KMS-11 (cell line): Measurements from ENCODE around the gene BCAT1.

Experiments used
- H2AFZ ChIP-seq: fragments of 200-600 bp; sonication (generic); 2 replicates; pipeline ENCODE4 v1.6.1; 2016; ENCODE audit warnings: antibody characterized with exemption, mixed run types, low read depth
- H3K27ac ChIP-seq: fragments of 200-600 bp; sonication (generic); 2 replicates; pipeline ENCODE4 v1.6.1; 2016; ENCODE audit warnings: mild to moderate bottlenecking, mixed run types
- H3K27me3 ChIP-seq: fragments of 200-600 bp; sonication (generic); 2 replicates; pipeline ENCODE4 v1.6.1; 2017; ENCODE audit warnings: mild to moderate bottlenecking, low read depth, mixed run types, moderate library complexity; ENCODE audit not compliant: insufficient read depth
- H3K36me3 ChIP-seq: fragments of 200-600 bp; sonication (generic); 2 replicates; pipeline ENCODE4 v1.6.1; 2017; ENCODE audit warnings: mild to moderate bottlenecking, mixed run types; ENCODE audit not compliant: insufficient read depth
- H3K4me1 ChIP-seq: fragments of 200-600 bp; sonication (generic); 2 replicates; pipeline ENCODE4 v1.6.1; 2016; ENCODE audit warnings: mild to moderate bottlenecking, low read depth, mixed run types; ENCODE audit not compliant: poor library complexity, severe bottlenecking
- H3K4me2 ChIP-seq: fragments of 200-600 bp; sonication (generic); 2 replicates; pipeline ENCODE4 v1.7.0; 2016; ENCODE audit warnings: mild to moderate bottlenecking, mixed run types
- H3K4me3 ChIP-seq: fragments of 200-600 bp; sonication (generic); IDR thresholded peaks from 2 replicates; pipeline ENCODE4 v1.6.1; 2017; ENCODE audit warnings: low read depth, low read length, mixed read lengths; ENCODE audit not compliant: insufficient read depth
- H3K79me2 ChIP-seq: fragments of 200-600 bp; sonication (generic); 2 replicates; pipeline ENCODE4 v1.6.1; 2016; ENCODE audit warnings: low read depth, mixed run types; ENCODE audit not compliant: insufficient read depth
- H3K9ac ChIP-seq: fragments of 200-600 bp; sonication (generic); 2 replicates; pipeline ENCODE4 v1.6.1; 2016; ENCODE audit warnings: mild to moderate bottlenecking, mixed run types
- H4K20me1 ChIP-seq: fragments of 200-600 bp; sonication (generic); 2 replicates; pipeline ENCODE4 v1.6.1; 2016; ENCODE audit warnings: mild to moderate bottlenecking, mixed run types; ENCODE audit not compliant: insufficient read depth
- TF ChIP-seq, protein P1 (sequence below): fragments of 200-600 bp; sonication (generic); conservative IDR thresholded peaks from 2 replicates; pipeline ENCODE4 v1.6.1; 2017; ENCODE audit warnings: low read depth, mild to moderate bottlenecking, antibody characterized with exemption, low read length, moderate library complexity, mixed read lengths

The BCAT1 gene

DNA sequence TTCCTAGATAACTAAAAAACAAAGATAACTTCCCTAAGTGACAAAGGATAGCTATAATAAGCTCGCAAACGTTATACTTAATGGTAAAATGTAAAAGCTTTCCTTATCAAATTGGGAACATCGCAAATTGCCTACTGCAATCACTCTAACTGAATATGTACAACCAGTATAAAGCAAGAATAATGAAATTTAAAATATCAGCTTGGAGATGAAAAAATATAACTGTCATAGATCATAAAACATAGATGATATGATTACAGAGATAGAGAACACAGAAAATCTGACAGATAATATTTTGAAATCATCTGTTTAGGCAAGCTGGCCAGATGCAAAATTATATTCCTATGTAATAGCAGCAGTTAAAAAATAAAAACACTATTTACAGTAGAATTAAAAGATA lies 64.0 kb downstream of the BCAT1 start:
- H3K36me3 ChIP-seq = no peaks in the 10 kb centered on the region
- no peaks in the 10 kb centered on the region for H3K79me2 ChIP-seq
- H3K27me3 ChIP-seq = no peaks in the 10 kb centered on the region
- H3K4me2 ChIP-seq = no peak overlapping the region
- TF ChIP-seq, protein P1, sequence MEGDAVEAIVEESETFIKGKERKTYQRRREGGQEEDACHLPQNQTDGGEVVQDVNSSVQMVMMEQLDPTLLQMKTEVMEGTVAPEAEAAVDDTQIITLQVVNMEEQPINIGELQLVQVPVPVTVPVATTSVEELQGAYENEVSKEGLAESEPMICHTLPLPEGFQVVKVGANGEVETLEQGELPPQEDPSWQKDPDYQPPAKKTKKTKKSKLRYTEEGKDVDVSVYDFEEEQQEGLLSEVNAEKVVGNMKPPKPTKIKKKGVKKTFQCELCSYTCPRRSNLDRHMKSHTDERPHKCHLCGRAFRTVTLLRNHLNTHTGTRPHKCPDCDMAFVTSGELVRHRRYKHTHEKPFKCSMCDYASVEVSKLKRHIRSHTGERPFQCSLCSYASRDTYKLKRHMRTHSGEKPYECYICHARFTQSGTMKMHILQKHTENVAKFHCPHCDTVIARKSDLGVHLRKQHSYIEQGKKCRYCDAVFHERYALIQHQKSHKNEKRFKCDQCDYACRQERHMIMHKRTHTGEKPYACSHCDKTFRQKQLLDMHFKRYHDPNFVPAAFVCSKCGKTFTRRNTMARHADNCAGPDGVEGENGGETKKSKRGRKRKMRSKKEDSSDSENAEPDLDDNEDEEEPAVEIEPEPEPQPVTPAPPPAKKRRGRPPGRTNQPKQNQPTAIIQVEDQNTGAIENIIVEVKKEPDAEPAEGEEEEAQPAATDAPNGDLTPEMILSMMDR = no peak
- H4K20me1 ChIP-seq = no peaks in the 10 kb centered on the region
- H3K27ac ChIP-seq = no peak overlapping the region
- no peak overlapping the region for H2AFZ ChIP-seq
- H3K4me1 ChIP-seq = no peaks in the 10 kb centered on the region
- H3K9ac ChIP-seq = no peak overlapping the region
- H3K4me3 ChIP-seq = no peak overlapping the region

DNA sequence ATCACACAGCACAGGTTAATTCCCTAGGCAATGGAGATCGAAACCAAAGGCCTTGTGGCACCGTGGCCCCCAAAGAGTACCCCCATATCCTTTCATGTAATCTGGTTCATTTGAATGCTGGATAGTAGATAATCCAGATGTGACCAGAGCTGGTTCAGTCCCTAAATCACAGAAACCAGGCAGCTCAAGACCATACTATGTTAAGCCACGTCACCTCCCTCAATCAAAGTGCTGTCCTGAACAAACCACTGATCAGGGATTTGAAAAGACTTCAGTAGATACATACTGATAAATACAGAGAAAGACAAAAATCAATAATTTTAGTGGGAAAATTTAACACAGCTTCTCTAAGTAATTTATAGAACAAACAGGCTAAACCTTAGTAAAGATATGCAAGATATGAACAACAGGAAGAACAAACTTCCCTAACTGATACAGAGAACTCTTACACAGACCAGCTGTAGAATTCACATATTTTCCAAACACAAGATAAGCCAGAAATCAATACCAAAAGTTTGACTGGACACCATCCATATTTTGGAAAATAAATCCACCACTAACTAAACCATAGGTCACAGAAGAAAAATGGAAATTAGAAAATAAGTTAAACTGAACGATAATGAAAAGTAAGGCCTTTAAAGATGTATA lies 67.1 kb downstream of the BCAT1 start:
- TF ChIP-seq, protein P1 = no peak
- Histone ChIP-seq H3K27me3 (no peaks in the 10 kb centered on the region), H3K4me3 (no peak overlapping the region), H4K20me1 (no peaks in the 10 kb centered on the region), H3K9ac (no peak overlapping the region), H3K36me3 (no peaks in the 10 kb centered on the region), H3K27ac (no peak overlapping the region), H3K4me1 (no peaks in the 10 kb centered on the region), H3K4me2 (no peak overlapping the region), H3K79me2 (no peaks in the 10 kb centered on the region), H2AFZ (no peak overlapping the region)

DNA sequence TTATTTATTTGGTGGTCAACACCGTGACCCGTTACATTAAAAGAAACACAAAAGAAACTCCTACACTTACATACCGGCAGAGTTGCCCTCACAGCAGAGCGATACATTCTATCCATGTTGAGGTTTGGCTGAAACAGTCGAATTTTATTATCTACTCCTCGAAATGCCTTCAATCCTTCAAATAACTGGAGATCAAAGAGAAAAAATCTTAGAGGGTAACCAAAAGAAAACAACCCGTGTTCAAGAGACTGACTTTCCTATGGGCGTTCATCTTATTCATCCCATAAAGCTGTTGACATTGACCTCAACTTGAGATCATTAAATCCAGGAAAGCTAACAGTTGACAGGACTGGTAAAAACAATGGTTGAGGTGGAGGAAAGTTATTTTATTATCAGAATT lies 67.7 kb downstream of the BCAT1 start:
- TF ChIP-seq, protein P1 = no peak
- Histone ChIP-seq H3K79me2 (no peaks in the 10 kb centered on the region), H4K20me1 (no peaks in the 10 kb centered on the region), H2AFZ (no peak overlapping the region), H3K9ac (no peak overlapping the region), H3K27me3 (no peaks in the 10 kb centered on the region), H3K4me1 (no peaks in the 10 kb centered on the region), H3K4me2 (no peak overlapping the region), H3K27ac (no peak overlapping the region), H3K4me3 (no peak overlapping the region), H3K36me3 (no peaks in the 10 kb centered on the region)

DNA sequence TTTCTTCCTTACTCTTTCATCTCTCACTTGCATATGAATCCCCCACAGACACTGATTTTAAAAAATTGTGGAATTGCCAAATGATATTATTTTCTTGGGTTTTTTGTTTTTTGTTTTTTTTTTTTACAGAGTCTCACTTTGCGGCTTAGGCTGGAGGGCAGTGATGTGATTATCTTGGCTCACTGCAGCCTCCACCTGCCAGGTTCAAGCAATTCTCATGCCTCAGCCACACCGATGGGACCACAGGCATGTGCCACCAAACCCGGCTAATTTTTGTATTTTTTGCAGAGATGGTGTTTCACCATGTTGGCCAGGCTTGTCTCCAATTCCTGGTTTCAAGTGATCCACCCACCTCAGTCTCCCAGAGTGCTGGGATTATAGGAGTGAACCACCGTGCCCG lies 68.2 kb downstream of the BCAT1 start:
- Histone ChIP-seq H3K79me2 (no peaks in the 10 kb centered on the region), H3K27me3 (no peaks in the 10 kb centered on the region), H4K20me1 (no peaks in the 10 kb centered on the region), H3K4me1 (no peaks in the 10 kb centered on the region), H2AFZ (no peak overlapping the region), H3K4me2 (no peak overlapping the region), H3K9ac (no peak overlapping the region), H3K36me3 (no peaks in the 10 kb centered on the region), H3K27ac (no peak overlapping the region), H3K4me3 (no peak overlapping the region)
- TF ChIP-seq, protein P1 = no peak
